ENCODE results near the gene DLG2.

DNA sequence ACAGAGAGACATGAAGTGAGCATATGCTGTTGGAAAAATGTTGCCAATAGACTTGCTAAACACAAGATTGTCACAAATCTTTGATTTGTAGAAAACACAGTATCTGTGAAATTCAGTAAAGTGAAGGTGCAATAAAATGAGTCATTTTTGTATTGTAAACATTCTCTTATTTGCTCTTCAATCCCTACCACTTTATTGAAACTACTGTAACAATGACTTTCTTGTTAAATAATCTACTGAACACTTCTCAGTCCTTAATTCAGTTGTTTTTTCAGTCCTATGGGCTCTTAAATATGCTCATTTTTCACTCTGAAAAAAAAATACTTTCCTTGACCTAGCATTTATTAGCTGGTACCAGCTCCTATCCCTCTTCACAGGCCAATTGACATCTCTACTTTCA lies 531.9 kb downstream of the DLG2 start:
- TF ChIP-seq CTCF (IDR thresholded peaks at IDR 0.05 in 4 of 5, conservative IDR thresholded peaks at IDR 0.05 in 1 of 5) (no peak), POLR2A (IDR thresholded peaks at IDR 0.05) (no peak)
